Measurements from ENCODE around the gene IL2RG. TPM values are rescaled to one million over a fixed set of nuclear protein-coding genes. Genes with fewer than 3 reads are reported as not detected.

Gene IL2RG
- total RNA-seq, 2 donors from 2014 or later = 0.52 to 8.2 TPM

GRCh38 chrX:71095981-71096759 is 15.2 kb downstream of the IL2RG start:
- DNase-seq (peak in 1 of 4 donors; percentile 10), ATAC-seq (peak; percentile 70)
- 0% methylated on average over 23 to 29 of the region's 46 CpGs for WGBS, 2 donors
- Histone ChIP-seq H3K4me1 (peaks cover 25% of the 10 kb centered on the region), H3K27me3 (no peaks in the 10 kb centered on the region), H3K4me3 (peak overlapping the region; percentile 37 to 41), H3K36me3 (replicated peaks in 1 of 2; ENCODE audit: insufficient read depth in 1 of 2, low read depth in 2 of 2) (no peaks in the 10 kb centered on the region), H3K9me3 (no peaks in the 10 kb centered on the region), H3K27ac (peak overlapping the region in 3 of 4 donors; percentile 47 to 79 (median 63))
- intact Hi-C loops (cut with DNase I) = no loop called here
- no peak for TF ChIP-seq CTCF (IDR thresholded peaks at IDR 0.05)

GRCh38 chrX:71095555-71095980 is 15.8 kb downstream of the IL2RG start, which contains the start of gene FOXO4:
Gene FOXO4 (plus strand): TSS chrX:71095851. CDS start chrX:71096529, 678 bp downstream.
- H3K4me1 ChIP-seq = peaks cover 25% of the 10 kb centered on the region
- H3K27ac ChIP-seq = peak within 1 kb of the TSS in 3 of 4 donors; percentile 47 to 79 (median 63)
- H3K27me3 ChIP-seq = no peaks in the 10 kb centered on the region
- H3K36me3 ChIP-seq (replicated peaks in 1 of 2; ENCODE audit: insufficient read depth in 1 of 2, low read depth in 2 of 2) = no peaks in the 10 kb centered on the region
- 0 to 1% methylated on average over 11 to 24 of the region's 29 CpGs for whole genome bisulfite sequencing, 2 donors
- H3K9me3 ChIP-seq = no peaks in the 10 kb centered on the region
- ATAC-seq (peak; percentile 96), DNase-seq (peak; percentile 89 to 95 (median 94))
- TF ChIP-seq POLR2A (IDR thresholded peaks at IDR 0.05) = peak in 1 of 3 donors; percentile 37
- TF ChIP-seq CTCF (IDR thresholded peaks at IDR 0.05) = no peak
- intact Hi-C loops (cut with DNase I) = no loop called here
- peak within 1 kb of the TSS; percentile 37 to 41 for H3K4me3 ChIP-seq

- Histone ChIP-seq H3K4me1 (peaks cover 25% of the 10 kb centered on the region), H3K36me3 (replicated peaks in 1 of 2; ENCODE audit: insufficient read depth in 1 of 2, low read depth in 2 of 2) (no peaks in the 10 kb centered on the region), H3K27ac (peak overlapping the region in 1 of 4 donors; percentile 63), H3K4me3 (no peak overlapping the region), H3K27me3 (no peaks in the 10 kb centered on the region), H3K9me3 (no peaks in the 10 kb centered on the region)
- WGBS, 2 donors = 17 to 24% methylated on average over 6 of the region's 6 CpGs
- no peak for DNase-seq
- no peak for ATAC-seq
- intact Hi-C loops (cut with DNase I) = no loop called here
- no peak for TF ChIP-seq POLR2A (IDR thresholded peaks at IDR 0.05)
- no peak for TF ChIP-seq CTCF (IDR thresholded peaks at IDR 0.05)
Observed at GRCh38 chrX:71095033-71095432, 16.3 kb downstream of the IL2RG start.

GRCh38 chrX:71091263-71091662 is 20.1 kb downstream of the IL2RG start:
- TF ChIP-seq POLR2A (IDR thresholded peaks at IDR 0.05) (no peak), CTCF (IDR thresholded peaks at IDR 0.05) (no peak)
- peaks cover 5% of the 10 kb centered on the region for H3K4me1 ChIP-seq
- H3K27me3 ChIP-seq = no peaks in the 10 kb centered on the region
- 82 to 85% methylated on average over 5 of the region's 5 CpGs for WGBS, 2 donors
- no peaks in the 10 kb centered on the region for H3K36me3 ChIP-seq (replicated peaks in 1 of 2; ENCODE audit: insufficient read depth in 1 of 2, low read depth in 2 of 2)
- H3K27ac ChIP-seq = no peak overlapping the region
- intact Hi-C loops (cut with DNase I) = no loop called here
- ATAC-seq (no peak), DNase-seq (no peak)
- no peaks in the 10 kb centered on the region for H3K9me3 ChIP-seq
- H3K4me3 ChIP-seq = no peak overlapping the region
